ENCODE results near the gene NPLOC4.
"Not testable (repeated sequence)": the region's sequence is repeated elsewhere in the genome, so short reads cannot be mapped to it uniquely, and the experiment has no call there.

The NPLOC4 gene

DNA sequence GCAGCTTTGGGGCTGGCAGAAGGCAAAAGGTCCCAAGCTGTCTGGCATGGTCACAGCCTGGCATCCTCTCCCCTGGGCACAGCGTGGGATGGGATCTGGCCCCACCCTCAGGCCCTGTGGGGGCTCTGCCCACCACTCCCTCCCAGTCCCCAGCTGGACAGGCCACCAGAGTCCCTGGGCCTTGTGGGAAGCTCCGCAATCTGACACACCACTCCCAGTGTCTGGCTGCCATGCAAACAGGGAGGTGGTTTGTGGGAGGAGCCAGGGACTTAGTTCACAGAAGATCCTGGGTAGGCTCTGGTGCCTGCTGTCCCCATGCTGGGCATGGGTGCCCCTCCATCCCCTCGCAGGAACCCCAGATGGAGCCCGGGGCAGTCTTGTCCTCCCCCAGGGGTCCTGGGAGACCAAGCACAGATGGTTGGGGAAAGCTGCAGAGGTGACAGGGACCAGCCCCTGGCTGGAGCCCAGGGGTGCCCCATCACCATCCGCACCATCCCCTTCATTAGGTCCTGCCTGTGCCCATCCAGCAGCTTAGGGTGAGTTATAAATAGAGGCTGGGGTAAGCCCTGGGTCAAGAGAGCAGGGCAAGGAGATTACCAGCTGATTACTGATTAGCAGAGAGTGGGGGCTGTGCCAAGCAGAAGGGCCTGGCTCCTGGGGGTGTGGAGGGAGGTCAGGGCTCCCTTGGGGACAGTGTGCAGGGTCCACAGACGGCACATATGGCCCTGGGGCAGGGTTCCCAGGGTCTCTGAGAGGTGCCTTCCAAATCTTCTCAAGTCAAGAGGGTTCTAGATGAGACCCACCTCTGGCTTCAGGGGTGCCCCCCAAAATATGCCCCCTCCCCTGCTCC lies 102.5 kb downstream of the NPLOC4 start:
- no peak for DNase-seq (ENCODE audit: low read depth in 2 of 2)

DNA sequence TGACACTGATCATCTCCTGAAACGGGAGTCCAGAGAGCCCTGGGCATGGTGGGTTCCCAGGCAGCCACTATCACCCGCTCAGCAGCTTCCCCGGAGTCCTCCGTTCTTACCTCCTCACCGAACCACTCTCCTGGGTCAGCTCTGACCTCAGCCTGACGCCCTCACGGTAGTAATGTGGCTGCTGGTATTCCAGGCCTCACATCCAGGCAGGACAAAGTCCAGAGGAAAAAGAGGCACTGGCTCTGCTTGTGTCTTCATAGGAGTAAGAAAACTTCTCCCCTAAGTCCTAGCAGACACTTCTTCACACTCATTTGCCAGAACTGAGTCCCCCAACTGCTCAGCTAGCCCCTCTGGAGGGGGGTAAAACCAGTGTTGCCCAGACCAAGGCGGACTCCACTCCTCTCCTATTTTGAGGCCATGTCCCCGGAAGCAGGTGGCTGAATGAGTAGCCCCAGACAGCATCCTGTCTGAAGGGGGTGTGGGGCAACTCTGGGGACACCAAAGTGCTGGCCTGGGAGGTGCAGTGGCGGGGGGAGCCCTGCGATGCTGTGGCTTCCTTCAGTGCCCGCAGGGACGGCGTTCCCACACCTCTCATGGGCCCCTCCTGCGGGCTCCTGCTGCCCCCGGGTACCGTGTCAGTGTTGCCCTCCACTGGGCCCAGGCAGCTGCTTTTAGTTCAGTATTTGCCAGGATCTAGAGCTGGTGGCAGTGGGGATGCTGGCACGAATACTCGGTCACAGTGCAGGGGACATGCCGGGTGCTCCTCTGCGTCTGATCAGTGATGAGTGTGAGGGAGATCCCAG lies 103.4 kb downstream of the NPLOC4 start:
- no peak for DNase-seq (ENCODE audit: low read depth in 2 of 2)

DNA sequence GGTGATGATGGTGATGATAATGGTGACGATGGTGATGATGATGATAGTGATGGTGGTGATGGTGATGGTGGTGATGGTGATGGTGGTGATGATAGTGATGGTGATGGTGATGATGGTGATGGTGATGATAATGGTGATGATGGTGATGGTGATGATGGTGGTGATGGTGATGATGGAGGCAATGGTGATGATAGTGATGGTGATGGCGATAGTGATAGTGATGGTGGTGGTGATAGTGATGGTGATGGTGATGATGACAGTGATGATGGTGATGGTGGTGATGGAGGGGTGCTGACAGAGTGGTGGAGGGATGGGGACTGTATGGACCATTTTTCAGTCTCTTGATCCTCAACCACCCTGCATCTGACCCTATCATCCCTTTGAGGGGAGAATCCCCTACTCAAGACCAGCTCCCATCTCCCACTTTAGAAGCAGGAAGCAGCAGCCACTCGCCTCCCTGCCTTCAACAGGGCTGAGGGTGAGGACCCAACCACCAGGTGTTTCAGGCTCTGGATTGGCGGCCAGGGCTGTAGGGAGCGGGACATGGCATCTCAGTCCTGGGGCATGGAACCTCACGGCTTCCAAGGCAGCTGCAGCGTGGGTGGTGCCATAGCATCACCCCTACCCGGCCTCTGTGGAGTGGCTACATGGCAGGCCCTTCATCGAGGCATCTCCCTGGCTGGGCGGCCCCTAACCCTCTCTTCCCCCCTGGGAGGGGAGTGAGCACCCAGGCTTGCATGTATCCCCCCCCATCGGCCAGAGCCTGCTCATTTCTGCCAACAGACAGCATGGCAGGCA lies 104.2 kb downstream of the NPLOC4 start:
- DNase-seq (ENCODE audit: low read depth in 2 of 2), result no peak

DNA sequence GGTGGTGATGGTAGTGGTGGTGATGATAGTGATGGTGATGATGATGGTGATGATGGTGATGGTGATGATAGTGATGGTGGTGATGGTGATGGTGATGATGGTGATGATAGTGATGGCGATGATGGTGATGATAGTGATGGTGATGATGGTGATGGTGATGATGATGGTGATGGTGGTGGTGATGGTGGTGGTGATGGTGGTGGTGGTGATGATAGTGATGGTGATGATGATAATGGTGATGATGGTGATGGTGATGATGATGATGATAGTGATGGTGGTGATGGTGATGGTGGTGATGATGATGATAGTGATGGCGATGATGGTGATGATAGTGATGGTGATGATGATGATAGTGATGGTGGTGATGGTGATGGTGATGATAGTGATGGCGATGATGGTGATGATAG lies 104.9 kb downstream of the NPLOC4 start:
- DNase-seq (ENCODE audit: low read depth in 2 of 2), result not testable (repeated sequence)

DNA sequence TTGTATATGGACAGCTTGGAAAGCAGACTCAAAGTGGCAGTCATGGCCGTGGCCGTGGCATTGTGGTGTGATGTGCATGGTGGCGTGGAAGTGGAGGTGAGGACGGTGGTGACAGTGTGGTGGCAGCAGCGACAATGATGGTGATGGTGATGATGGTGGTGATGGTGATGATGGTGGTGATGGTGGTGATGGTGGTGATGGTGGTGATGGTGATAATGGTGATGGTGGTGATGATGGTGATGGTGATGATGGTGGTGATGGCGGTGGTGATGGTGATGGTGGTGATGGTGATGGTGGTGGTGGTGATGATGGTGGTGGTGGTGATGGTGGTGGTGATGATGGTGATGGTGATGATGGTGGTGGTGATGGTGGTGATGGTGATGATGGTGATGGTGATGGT lies 105.9 kb downstream of the NPLOC4 start:
- DNase-seq (ENCODE audit: low read depth in 2 of 2), result not testable (repeated sequence)

DNA sequence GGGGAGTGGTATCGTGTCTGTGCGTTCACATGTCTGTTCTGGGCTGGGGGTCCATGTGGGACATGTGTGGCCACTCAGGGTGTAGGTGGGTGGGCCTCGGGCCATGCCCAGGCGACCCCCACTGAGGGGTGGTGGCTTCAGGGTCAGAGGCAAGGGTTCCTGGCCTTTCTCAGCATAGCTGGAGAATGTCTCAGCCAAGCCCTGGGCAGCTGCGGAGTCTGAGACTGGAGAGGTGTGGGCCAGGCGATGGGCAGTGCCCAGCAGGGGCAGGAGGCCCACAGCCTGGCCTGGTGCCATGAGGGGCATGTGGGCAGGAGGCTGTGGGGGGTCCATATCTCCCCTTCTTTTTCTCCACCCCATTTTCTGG lies 107.5 kb downstream of the NPLOC4 start:
- no peak for DNase-seq (ENCODE audit: low read depth in 2 of 2)

DNA sequence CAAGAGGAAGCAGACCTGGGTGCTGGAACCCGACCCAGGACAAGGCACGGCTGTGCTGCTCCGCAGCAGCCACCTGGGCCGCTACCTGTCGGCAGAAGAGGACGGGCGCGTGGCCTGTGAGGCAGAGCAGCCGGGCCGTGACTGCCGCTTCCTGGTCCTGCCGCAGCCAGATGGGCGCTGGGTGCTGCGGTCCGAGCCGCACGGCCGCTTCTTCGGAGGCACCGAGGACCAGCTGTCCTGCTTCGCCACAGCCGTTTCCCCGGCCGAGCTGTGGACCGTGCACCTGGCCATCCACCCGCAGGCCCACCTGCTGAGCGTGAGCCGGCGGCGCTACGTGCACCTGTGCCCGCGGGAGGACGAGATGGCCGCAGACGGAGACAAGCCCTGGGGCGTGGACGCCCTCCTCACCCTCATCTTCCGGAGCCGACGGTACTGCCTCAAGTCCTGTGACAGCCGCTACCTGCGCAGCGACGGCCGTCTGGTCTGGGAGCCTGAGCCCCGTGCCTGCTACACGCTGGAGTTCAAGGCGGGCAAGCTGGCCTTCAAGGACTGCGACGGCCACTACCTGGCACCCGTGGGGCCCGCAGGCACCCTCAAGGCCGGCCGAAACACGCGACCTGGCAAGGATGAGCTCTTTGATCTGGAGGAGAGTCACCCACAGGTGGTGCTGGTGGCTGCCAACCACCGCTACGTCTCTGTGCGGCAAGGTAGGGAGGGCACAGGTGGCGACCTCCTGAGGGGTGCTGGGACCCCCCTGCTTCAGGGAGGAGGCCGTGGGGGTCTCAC lies 108.1 kb downstream of the NPLOC4 start:
- DNase-seq (ENCODE audit: low read depth in 2 of 2), result no peak

DNA sequence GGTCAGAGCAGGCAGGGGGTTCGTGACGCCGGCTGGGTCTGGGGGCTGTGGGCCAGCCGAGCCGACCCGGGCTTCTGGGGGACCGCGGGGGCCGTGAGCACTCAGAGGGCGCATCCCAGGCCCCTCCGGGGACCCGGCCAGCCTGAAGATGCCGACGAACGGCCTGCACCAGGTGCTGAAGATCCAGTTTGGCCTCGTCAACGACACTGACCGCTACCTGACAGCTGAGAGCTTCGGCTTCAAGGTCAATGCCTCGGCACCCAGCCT lies 108.6 kb downstream of the NPLOC4 start:
- DNase-seq (ENCODE audit: low read depth in 2 of 2), result no peak

DNA sequence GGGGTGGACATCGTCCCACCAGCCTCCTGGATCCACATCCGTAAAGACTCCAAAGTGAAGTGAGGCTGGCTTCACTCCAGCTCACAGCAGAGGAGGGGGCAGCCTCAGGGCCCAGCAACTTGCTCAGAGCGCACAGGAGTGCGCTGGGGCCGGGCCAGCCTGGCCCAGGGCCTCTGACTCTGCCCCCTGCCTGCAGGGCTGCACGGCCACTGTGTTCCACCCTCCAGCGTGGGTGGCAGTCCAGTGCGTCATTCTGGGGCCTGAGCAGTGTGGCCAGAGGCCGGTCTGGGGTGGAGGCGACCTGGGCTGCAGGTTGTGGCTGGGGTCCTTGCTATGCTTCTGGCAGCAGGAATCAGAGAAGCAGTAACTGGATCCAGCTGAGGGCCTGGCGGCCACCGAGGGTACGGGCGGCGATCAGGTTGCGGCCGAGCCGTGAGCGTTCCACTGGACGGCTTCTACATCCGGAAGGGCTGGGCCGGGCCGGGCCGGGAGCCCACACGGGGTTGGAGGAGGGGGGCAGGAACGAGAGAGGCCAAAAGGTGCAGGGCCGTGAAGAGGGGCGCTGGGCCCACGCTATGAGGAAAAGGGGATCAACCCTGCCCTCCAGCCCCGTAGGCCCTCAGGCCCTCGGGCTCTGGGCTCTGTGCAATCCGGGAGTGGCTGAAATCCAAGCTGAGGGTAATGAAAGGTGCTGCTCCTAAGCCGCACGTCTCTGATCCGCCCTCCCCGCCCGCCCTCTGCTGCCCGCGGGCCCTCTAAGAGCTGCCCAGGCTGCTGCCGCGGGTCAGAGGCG lies 109.1 kb downstream of the NPLOC4 start, which contains the start of gene FSCN2:
TSS of gene FSCN2 (plus strand) at position 787 of the 793 bp plus-strand sequence. CDS start 155 bp downstream, outside the sequence.
- no peak for DNase-seq (ENCODE audit: low read depth in 2 of 2)

DNA sequence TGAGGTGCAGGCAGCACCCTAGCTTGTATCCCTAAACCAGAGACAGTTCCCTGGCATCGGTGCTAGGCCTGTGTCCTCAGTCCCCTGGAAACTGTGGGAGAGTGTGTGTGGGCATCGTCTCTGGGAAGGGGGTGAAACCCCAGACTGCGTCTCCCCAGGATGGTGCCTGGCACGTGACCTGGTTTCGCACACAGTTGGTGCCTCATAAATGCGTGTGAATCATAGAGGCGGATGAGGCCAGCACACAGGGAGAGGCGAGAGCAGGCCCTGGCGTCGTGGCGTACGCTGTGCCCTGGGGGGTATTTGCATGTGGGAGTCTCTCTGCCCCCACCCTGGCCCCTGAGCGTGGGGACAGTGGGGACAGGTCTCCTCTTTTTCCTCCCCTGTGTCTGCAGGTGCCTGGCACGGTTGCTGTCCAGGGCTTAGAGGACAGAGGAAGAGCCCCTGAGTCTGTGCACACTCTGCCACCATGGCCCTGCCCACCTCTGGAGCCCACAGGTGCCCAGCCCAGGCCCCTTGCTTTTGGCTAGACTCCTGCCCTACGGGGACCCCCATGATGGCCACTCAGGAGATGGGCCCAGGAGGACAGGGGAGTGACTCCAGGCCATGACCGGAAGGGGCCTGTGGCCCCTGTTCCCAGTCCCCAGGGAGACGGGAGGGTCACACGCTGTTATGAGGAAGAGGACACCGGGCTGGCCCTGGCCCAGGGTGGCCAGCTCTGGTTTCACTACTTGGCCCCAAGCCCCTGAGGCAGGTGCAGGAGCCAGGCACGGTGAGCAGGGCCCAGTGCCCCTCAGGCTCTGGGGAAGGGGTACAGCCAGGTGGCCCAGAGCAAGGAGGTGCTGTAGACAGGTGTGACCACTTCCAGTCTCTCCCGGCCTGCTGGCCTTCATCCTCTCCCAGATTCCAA lies 110.0 kb downstream of the NPLOC4 start:
- no peak for DNase-seq (ENCODE audit: low read depth in 2 of 2)

DNA sequence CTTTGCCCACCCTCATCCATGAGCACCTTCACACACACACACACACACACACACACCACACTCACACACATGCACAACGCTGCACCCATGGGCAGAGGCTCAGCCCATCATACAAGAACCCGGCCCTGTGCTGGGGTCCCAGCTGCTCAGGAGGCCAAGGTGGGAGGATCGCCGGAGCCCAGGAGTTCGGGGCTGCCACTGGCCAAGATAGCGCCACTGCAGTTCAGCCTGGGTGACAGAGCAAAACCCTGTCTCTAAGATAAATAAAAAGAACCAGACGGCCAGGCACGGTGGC lies 112.1 kb downstream of the NPLOC4 start:
- no peak for DNase-seq (ENCODE audit: low read depth in 2 of 2)

DNA sequence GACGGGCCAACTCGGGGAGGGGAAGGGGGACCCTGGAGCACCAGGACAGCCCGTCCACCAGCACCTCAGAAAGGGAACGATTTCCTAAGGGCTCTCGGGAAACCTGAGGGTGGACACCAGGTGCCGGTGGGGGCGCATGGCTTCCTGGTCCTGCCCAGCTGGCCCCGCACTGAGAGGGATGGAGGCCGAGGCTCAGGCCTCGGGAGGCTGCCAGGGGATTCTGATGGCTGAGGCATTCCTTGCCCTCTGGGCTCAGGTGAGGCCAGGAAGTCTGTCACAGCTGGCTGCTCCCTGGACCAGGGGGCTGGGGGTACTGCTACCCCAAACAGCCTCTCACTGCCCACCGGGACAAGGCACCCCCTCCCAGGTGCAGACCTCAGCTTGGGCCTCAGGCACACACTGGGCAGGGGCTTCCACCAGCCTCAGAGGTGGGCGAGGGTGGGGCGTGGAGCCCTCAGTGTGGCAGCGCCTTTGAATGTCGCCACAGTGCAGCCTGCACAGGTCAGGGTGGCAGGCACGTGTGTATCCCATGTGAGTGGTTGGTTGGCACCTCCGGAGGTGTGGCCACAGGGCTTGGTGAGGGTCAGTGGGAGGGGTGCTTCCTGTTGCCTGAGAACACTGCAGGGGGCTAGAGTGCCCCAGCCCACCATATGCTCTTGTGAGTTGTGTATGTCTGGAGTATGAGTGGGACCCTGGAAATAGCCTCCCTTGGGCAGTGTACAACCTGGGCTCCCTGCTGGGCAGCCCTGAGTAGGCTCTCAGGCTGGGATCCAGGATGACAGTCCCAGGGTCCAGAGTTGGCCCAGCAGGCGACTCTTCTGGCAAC lies 112.7 kb downstream of the NPLOC4 start:
- DNase-seq (ENCODE audit: low read depth in 2 of 2), result no peak

DNA sequence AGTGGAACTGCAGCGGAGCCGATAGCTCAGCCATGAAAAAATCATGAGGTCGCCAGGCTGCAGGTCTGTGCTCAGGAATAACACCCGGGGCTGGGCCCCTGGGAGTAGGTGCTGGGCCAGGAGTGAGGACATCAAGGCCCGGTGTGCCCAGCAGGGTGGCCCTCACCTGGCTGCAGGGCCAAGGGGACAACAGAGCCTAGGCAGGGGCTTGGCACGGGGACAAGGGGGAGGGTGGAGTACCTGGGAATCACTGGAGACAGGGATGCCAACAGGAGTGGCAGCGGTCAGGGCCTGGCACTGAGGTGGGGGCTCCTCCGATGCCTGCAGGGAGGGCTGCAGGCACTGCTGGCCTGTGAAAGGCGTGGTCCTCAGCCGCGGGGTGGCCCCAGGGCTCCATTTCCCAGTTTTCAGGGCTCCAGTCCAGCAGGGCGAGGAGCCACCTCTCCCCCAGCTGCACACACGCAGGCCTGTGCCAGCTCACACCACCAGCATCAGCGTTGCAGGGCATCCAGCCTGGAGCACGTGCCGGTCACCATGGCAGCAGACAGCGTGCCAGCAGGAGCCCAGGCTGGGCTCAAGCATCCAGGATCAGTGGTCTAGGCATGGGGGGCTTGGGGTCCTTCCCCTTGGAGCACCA lies 113.4 kb downstream of the NPLOC4 start:
- DNase-seq (ENCODE audit: low read depth in 2 of 2), result no peak

DNA sequence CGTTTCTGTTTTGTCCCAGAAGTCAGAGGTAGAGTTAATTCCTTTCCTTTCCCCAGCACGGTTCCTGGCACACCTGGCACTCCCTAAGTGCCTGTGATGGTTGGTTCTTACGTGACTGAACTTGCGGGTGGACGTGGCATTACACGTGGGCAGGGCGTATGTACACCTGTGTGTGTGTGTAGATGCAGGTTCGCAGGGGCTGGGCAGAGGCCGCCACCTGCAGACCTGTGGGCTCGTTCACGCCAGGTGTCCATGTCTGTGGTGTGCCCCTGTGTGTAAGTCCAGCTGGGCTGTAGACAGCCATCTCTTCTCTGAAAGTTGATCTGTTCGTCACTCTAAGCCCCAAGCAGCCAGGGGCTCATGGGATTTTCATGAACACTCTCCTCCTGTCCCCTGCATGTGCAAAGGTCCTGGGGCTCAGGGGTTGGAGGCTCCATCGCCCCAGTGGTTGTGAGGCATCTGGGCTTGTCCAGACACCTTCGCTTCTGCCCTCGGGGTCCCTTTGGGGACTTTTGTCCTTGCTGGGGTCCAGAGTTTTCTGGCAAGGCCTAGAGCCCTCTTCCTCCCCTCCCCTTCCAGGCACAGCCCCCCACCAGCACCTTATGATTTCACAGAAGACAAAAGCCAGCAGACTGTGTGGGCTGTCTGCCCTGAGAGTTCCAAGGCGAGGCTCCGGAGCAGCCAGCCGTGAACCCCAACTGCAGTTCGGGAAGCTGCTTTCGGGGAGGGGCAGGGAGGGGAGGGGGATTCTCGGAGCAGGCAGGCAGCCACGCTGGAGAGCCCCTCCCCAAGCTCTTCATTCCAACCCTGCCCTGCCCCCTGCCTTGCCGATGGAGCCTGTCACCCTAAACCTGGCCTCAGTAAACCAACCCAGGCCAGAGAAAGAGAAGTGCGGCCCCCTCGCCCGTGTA lies 114.2 kb downstream of the NPLOC4 start:
- no peak for DNase-seq (ENCODE audit: low read depth in 2 of 2)

DNA sequence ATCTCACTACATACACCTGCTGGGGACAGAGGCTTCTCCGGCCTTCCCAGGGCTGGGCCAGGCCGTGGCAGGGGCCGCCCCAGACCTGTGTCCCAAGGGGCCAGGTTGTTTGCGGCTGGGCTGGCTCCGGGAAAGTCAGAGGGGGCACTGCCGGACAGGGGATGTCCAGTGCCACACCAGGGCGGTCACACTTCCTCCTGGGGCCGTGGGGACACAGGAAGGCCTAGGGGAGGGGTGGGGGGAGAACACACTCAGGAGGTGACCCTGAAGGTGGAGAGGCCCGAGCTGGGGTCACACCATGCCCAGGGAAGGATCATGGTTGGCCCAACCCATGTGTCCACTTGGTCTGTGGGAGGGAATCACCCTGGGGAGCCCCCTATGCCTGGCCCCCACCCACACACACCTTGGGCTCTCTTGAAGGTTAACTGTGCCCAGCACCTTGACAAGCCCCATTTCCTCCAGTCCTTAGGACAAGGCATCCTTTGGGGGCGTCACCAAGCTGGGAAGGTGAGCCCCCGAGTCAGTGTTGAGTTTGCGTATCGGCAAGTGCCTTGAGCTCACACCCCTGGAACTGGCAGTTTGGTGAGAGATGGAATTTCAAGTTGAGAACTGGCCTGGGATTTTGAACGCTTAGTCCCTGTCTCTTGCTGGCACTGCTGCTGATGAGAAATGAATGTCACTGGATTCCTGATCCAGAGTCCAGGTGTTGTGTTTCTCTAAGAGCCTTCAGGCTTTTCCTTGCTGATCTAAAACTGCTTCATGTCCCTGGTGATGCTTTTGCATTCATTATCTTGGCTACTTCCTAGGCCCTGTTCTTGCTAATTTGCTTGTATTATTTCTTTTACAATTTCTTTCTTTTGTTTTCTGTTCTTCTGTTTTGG lies 116.7 kb downstream of the NPLOC4 start:
- no peak for DNase-seq (ENCODE audit: low read depth in 2 of 2)

DNA sequence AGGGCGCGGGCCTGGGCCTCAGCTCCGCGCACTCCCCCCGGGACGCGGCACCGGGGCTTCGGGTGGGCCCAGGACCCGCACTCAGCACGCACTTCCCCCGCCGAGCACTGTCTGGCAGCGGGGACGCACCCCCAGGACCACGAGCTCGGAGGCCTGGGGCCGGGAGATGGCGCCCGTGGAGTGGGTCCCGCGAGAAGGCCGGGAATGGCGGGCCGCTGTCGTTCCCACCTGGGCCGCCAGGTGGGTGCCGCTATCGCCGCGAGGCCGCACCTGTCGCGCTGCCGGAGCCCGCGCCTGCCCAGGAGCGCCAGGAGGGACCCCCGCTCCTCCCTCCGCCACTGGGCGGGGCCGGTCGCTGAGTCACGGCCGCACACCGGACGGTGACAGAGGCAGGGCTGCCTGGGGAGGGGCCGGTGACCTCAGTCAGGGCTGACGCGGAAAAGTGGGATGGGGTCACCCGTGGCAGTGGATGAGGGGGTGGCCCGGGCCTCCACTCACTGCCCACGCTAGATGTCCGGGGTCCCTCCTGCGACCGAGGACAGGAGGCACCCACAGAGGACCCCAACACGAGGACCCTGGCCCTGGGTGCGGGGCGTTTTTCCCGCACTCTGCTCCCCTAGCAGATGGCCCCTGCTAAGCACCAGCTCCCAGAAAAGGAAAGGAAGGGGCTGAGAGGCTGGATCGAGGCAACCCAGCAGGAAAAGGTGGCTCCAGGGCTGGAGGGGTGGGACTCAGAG lies 117.5 kb downstream of the NPLOC4 start:
- peak; percentile 44 to 59 for DNase-seq (ENCODE audit: low read depth in 2 of 2)

Data from stimulated activated CD4-positive, alpha-beta T cell treated with anti-CD3 and anti-CD28 coated beads, Interleukin-4, amount 100 ng/mL, for 48 hours (primary cell).